ENCODE measurements around the gene TBC1D9.

Gene TBC1D9

GRCh38 chr4:140653718-140654494 is 102.3 kb downstream of the TBC1D9 start:
- no peak for DNase-seq (ENCODE audit: low spot score)

GRCh38 chr4:140652601-140653000 is 103.6 kb downstream of the TBC1D9 start:
- DNase-seq (ENCODE audit: low spot score): no peak

GRCh38 chr4:140648716-140649308 is 107.4 kb downstream of the TBC1D9 start:
- DNase-seq (ENCODE audit: low spot score): no peak

GRCh38 chr4:140645614-140646412 is 110.4 kb downstream of the TBC1D9 start:
- DNase-seq (ENCODE audit: low spot score): no peak

GRCh38 chr4:140645196-140645595 is 111.0 kb downstream of the TBC1D9 start:
- DNase-seq (ENCODE audit: low spot score): no peak

GRCh38 chr4:140644470-140645185 is 111.6 kb downstream of the TBC1D9 start:
- no peak for DNase-seq (ENCODE audit: low spot score)

- no peak for DNase-seq (ENCODE audit: low spot score)
These were observed 112.6 kb downstream of the TBC1D9 start for GRCh38 chr4:140643571-140644055.

GRCh38 chr4:140642674-140643437 is 113.3 kb downstream of the TBC1D9 start:
- no peak for DNase-seq (ENCODE audit: low spot score)

GRCh38 chr4:140641789-140642439 is 114.3 kb downstream of the TBC1D9 start:
- DNase-seq (ENCODE audit: low spot score): no peak

GRCh38 chr4:140641105-140641555 is 115.1 kb downstream of the TBC1D9 start:
- no peak for DNase-seq (ENCODE audit: low spot score)

GRCh38 chr4:140640150-140640748 is 115.9 kb downstream of the TBC1D9 start:
- no peak for DNase-seq (ENCODE audit: low spot score)

GRCh38 chr4:140639066-140639465 is 117.1 kb downstream of the TBC1D9 start:
- DNase-seq (ENCODE audit: low spot score): no peak

GRCh38 chr4:140637836-140638235 is 118.3 kb downstream of the TBC1D9 start:
- DNase-seq (ENCODE audit: low spot score): peak; percentile 24

GRCh38 chr4:140635606-140636005 is 120.6 kb downstream of the TBC1D9 start:
- DNase-seq (ENCODE audit: low spot score): no peak

- DNase-seq (ENCODE audit: low spot score): no peak
These were observed 122.2 kb downstream of the TBC1D9 start for GRCh38 chr4:140633951-140634350.

- DNase-seq (ENCODE audit: low spot score): no peak
These were observed 123.1 kb downstream of the TBC1D9 start for GRCh38 chr4:140633124-140633523.

- no peak for DNase-seq (ENCODE audit: low spot score)
These were observed 125.9 kb downstream of the TBC1D9 start for GRCh38 chr4:140630246-140630645.

GRCh38 chr4:140628016-140628415 is 128.2 kb downstream of the TBC1D9 start:
- DNase-seq (ENCODE audit: low spot score): no peak

GRCh38 chr4:140626661-140627376 is 129.4 kb downstream of the TBC1D9 start:
- no peak for DNase-seq (ENCODE audit: low spot score)

All from SK-N-DZ (cell line).